ENCODE data around the gene TMEM178B. TPM values are rescaled to one million over a fixed set of nuclear protein-coding genes. Genes with fewer than 3 reads are reported as not detected.

The TMEM178B gene
- total and polyA plus RNA-seq, 7 donors: 0.16 to 4.7 (median 1.4) TPM; not detected in 2

- WGBS, 2 donors: 31 to 45% methylated on average over 2 of the region's 2 CpGs
- no peaks in the 10 kb centered on the region for H3K36me3 ChIP-seq
- no peaks in the 10 kb centered on the region for H3K9me3 ChIP-seq
- H3K4me3 ChIP-seq: no peak overlapping the region
- H3K27ac ChIP-seq: no peak overlapping the region
- intact Hi-C loops (cut with DNase I): no loop called here
- TF ChIP-seq POLR2AphosphoS5 (IDR thresholded peaks at IDR 0.05) (no peak), EP300 (IDR thresholded peaks at IDR 0.05) (no peak), POLR2A (IDR thresholded peaks at IDR 0.05) (no peak)
- TF ChIP-seq, protein P1, sequence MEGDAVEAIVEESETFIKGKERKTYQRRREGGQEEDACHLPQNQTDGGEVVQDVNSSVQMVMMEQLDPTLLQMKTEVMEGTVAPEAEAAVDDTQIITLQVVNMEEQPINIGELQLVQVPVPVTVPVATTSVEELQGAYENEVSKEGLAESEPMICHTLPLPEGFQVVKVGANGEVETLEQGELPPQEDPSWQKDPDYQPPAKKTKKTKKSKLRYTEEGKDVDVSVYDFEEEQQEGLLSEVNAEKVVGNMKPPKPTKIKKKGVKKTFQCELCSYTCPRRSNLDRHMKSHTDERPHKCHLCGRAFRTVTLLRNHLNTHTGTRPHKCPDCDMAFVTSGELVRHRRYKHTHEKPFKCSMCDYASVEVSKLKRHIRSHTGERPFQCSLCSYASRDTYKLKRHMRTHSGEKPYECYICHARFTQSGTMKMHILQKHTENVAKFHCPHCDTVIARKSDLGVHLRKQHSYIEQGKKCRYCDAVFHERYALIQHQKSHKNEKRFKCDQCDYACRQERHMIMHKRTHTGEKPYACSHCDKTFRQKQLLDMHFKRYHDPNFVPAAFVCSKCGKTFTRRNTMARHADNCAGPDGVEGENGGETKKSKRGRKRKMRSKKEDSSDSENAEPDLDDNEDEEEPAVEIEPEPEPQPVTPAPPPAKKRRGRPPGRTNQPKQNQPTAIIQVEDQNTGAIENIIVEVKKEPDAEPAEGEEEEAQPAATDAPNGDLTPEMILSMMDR (IDR thresholded peaks at IDR 0.05): no peak
- no peaks in the 10 kb centered on the region for H3K27me3 ChIP-seq
- DNase-seq: no peak
- no peaks in the 10 kb centered on the region for H3K4me1 ChIP-seq
These were observed 147.2 kb downstream of the TMEM178B start for GRCh38 chr7:141221007-141221612.

GRCh38 chr7:141225916-141226618, 152.2 kb downstream of the TMEM178B start:
- Histone ChIP-seq H3K27ac (no peak overlapping the region), H3K4me1 (no peaks in the 10 kb centered on the region), H3K9me3 (no peaks in the 10 kb centered on the region), H3K27me3 (no peaks in the 10 kb centered on the region), H3K4me3 (no peak overlapping the region), H3K36me3 (no peaks in the 10 kb centered on the region)
- no peak for TF ChIP-seq POLR2AphosphoS5 (IDR thresholded peaks at IDR 0.05)
- TF ChIP-seq, protein P1 (IDR thresholded peaks at IDR 0.05): no peak
- no peak for TF ChIP-seq POLR2A (IDR thresholded peaks at IDR 0.05)
- no peak for TF ChIP-seq EP300 (IDR thresholded peaks at IDR 0.05)
- intact Hi-C loops (cut with DNase I): no loop called here
- 76 to 79% methylated on average over 8 of the region's 8 CpGs for WGBS, 2 donors
- no peak for DNase-seq

GRCh38 chr7:141227454-141227853, 153.6 kb downstream of the TMEM178B start:
- DNase-seq: no peak
- intact Hi-C loops (cut with DNase I): no loop called here
- H3K27me3 ChIP-seq: no peaks in the 10 kb centered on the region
- TF ChIP-seq POLR2A (IDR thresholded peaks at IDR 0.05) (no peak), EP300 (IDR thresholded peaks at IDR 0.05) (no peak)
- TF ChIP-seq, protein P1 (IDR thresholded peaks at IDR 0.05): no peak
- no peak overlapping the region for H3K27ac ChIP-seq
- no peak overlapping the region for H3K4me3 ChIP-seq
- H3K4me1 ChIP-seq: no peaks in the 10 kb centered on the region
- H3K36me3 ChIP-seq: no peaks in the 10 kb centered on the region
- no peaks in the 10 kb centered on the region for H3K9me3 ChIP-seq
- 71% methylated on average over 4 of the region's 4 CpGs for WGBS, 2 donors

GRCh38 chr7:141228482-141228881, 154.6 kb downstream of the TMEM178B start:
- no peak for TF ChIP-seq POLR2A (IDR thresholded peaks at IDR 0.05)
- TF ChIP-seq POLR2AphosphoS5 (IDR thresholded peaks at IDR 0.05): no peak
- TF ChIP-seq, protein P1 (IDR thresholded peaks at IDR 0.05): no peak
- no peak for TF ChIP-seq EP300 (IDR thresholded peaks at IDR 0.05)
- WGBS, 2 donors: 84 to 87% methylated on average over 5 of the region's 5 CpGs
- DNase-seq: no peak

More at GRCh38 chr7:141228482-141228881, 154.6 kb downstream of the TMEM178B start:
- Histone ChIP-seq H3K4me3 (no peak overlapping the region), H3K9me3 (no peaks in the 10 kb centered on the region), H3K27me3 (no peaks in the 10 kb centered on the region), H3K27ac (no peak overlapping the region), H3K36me3 (no peaks in the 10 kb centered on the region), H3K4me1 (no peaks in the 10 kb centered on the region)
- intact Hi-C loops (cut with DNase I): no loop called here

All from sigmoid colon (tissue), 7 donors.